DOHH2 (cell line): ENCODE measurements around the gene KCNQ1.

Experiments
- EZH2phosphoT487 ChIP-seq: fragments of 200-600 bp; sonication (generic); IDR thresholded peaks from 2 replicates; pipeline ENCODE4 v1.6.1; 2017; ENCODE audit warnings: borderline replicate concordance, mild to moderate bottlenecking, antibody characterized with exemption, low read length, moderate library complexity, mixed read lengths
- TF ChIP-seq, protein P1 (sequence below): fragments of 200-600 bp; sonication (generic); IDR thresholded peaks from one replicate; pipeline ENCODE4 v1.5.1; 2014; ENCODE audit warnings: antibody characterized with exemption, mild to moderate bottlenecking, low read depth, low read length; ENCODE audit not compliant: poor library complexity, severe bottlenecking

DNA sequence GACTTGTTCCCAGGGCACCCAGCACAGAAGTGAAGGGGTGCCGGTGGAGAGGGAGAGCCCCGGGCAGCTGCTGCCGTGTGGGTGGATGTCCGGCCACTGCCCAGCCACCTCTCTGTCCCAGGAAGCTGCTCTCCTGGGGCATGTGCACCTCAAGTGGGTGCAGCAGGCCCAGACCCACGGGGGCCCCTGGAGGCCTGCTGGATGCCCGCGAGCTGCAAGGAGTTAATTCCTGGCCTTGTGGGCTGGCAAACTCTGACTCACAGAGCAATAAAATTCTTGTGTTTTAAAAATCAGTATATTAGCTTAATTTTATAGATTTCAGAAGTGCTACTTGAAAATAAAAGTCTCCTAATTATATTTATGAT lies 292.4 kb downstream of the KCNQ1 start:
- TF ChIP-seq, protein P1, sequence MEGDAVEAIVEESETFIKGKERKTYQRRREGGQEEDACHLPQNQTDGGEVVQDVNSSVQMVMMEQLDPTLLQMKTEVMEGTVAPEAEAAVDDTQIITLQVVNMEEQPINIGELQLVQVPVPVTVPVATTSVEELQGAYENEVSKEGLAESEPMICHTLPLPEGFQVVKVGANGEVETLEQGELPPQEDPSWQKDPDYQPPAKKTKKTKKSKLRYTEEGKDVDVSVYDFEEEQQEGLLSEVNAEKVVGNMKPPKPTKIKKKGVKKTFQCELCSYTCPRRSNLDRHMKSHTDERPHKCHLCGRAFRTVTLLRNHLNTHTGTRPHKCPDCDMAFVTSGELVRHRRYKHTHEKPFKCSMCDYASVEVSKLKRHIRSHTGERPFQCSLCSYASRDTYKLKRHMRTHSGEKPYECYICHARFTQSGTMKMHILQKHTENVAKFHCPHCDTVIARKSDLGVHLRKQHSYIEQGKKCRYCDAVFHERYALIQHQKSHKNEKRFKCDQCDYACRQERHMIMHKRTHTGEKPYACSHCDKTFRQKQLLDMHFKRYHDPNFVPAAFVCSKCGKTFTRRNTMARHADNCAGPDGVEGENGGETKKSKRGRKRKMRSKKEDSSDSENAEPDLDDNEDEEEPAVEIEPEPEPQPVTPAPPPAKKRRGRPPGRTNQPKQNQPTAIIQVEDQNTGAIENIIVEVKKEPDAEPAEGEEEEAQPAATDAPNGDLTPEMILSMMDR = no peak
- no peak for TF ChIP-seq EZH2phosphoT487
